Retinal pigment epithelial cell (primary cell): ENCODE measurements around the gene JMJD6.
A peak's percentile ranks its signal among the peaks of the same experiment; 100 is the strongest.
"Not testable (repeated sequence)": the region's sequence is repeated elsewhere in the genome, so short reads cannot be mapped to it uniquely, and the experiment has no call there.

Experiments used
- DNase-seq: peaks from one replicate; pipeline ENCODE4 v3.0.0-alpha.2; 2010; ENCODE audit warnings: low read depth
- H3K4me3 ChIP-seq: 2 replicates; pipeline ENCODE4 v1.5.1; 2011; ENCODE audit warnings: mild to moderate bottlenecking, low read length, control low read depth, moderate library complexity
- TF ChIP-seq, protein P1 (sequence below): conservative IDR thresholded peaks from 2 replicates; pipeline ENCODE4 v1.5.1; 2011; ENCODE audit warnings: low read depth, low read length, control low read depth, inconsistent platforms

The JMJD6 gene

GRCh38 chr17:76736349-76737081, 10.1 kb upstream of the JMJD6 start:
- H3K4me3 ChIP-seq, result peak overlapping the region; percentile 85
- no peak for DNase-seq
- TF ChIP-seq, protein P1, sequence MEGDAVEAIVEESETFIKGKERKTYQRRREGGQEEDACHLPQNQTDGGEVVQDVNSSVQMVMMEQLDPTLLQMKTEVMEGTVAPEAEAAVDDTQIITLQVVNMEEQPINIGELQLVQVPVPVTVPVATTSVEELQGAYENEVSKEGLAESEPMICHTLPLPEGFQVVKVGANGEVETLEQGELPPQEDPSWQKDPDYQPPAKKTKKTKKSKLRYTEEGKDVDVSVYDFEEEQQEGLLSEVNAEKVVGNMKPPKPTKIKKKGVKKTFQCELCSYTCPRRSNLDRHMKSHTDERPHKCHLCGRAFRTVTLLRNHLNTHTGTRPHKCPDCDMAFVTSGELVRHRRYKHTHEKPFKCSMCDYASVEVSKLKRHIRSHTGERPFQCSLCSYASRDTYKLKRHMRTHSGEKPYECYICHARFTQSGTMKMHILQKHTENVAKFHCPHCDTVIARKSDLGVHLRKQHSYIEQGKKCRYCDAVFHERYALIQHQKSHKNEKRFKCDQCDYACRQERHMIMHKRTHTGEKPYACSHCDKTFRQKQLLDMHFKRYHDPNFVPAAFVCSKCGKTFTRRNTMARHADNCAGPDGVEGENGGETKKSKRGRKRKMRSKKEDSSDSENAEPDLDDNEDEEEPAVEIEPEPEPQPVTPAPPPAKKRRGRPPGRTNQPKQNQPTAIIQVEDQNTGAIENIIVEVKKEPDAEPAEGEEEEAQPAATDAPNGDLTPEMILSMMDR, result peak; percentile 25

GRCh38 chr17:76735586-76736348, 9.4 kb upstream of the JMJD6 start:
- DNase-seq, result no peak
- TF ChIP-seq, protein P1, result no peak
- peak overlapping the region; percentile 85 for H3K4me3 ChIP-seq

DNA sequence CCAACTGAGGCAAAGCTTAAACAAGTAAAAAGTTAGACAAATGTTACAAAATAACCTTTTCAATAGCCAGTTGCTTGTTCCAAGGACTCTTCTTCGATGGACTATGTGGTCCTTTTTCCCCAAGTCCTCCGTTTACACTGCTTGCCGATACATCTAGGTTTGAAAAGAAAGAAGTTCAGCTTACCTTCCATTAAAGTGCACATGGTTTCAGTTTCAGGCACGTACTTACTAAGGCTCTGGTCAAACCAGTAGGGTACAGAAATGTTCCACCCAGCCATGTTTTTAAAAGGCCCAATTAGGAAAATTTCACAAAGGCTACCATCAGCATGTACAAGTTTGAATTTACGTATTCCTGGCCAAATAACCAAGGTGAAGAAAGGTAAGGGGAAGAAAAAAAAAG, 8.6 kb upstream of the JMJD6 start:
- H3K4me3 ChIP-seq, result peak overlapping the region; percentile 85
- TF ChIP-seq, protein P1, result no peak
- no peak for DNase-seq

DNA sequence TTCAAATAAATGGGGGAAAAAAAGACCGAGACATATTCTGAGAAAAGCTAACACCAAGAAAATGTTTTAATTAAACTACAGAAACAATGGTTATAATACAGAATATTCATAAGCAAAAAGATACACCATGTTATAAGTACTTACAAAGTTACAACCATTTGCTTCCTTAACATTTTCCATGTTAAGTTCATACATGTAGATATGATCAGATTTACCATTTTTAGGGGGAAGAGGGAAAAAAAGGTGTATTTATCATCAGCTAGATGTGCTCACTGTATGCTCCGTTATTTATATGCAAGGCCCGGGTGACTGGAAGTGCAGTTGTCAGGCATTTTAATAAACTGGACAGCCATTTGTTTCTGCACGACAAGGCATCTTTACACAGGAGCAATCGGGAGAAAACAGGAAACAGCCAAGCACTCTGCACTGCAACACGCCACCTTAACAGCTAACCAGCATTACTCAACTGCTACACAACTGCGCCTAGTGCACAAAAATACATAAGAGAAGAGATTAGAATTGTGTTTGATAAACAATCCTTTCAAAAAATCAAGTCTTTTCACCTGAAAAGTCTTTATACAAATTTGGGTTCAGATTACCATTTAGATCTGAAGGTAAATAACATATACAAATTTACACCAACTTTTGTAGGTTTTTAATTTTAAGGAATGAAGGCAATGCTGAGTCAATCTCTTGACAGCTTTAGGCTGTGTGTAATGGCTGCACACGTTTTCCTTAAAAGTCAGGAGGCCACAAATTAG, 7.9 kb upstream of the JMJD6 start:
- DNase-seq, result no peak
- TF ChIP-seq, protein P1, result no peak

DNA sequence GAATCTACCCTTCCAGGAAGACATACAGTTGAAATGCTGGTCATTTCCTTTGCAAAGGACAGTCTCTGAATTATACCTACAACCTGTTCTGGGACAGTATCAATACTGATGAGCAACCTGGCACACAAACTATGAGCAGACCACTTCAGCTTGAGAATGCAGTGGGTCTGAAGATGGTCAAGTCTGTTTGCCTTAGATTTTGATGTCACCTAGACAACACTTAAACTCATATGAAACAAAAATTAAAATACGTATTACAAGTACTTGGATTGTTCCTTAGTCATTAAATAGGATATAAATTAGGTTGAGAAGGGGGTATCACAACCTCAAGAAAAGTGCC, 7.2 kb upstream of the JMJD6 start:
- TF ChIP-seq, protein P1, result no peak
- DNase-seq, result no peak
- H3K4me3 ChIP-seq, result peak overlapping the region; percentile 85

More for the DNA sequence above, 7.9 kb upstream of the JMJD6 start:
- peak overlapping the region; percentile 85 for H3K4me3 ChIP-seq

DNA sequence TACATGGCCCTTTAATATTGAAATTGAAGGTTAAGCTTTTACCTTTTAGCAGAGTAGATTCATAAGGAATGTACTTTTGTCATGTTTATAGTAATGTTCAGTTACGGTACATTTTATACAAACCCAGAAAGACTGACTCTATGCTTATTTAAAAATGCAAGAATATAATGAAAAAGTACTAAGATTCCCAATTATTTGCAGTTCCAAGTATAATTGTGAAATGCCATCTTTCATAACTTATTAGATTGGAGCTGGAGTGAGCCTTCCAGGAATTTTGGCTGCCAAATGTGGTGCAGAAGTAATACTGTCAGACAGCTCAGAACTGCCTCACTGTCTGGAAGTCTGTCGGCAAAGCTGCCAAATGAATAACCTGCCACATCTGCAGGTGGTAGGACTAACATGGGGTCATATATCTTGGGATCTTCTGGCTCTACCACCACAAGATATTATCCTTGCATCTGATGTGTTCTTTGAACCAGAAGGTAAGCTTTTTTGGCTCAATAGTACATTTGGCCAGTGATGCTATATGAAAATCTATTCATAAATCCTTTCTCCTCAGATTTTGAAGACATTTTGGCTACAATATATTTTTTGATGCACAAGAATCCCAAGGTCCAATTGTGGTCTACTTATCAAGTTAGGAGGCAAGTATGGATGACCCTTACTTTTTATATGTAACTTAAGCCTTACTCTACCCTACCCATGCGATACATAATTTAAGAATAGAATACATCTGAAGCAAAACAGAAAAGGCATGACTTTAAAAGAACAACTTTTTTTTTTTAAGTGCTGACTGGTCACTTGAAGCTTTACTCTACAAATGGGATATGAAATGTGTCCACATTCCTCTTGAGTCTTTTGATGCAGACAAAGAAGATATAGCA, 6.6 kb upstream of the JMJD6 start:
- TF ChIP-seq, protein P1, result no peak
- peak overlapping the region; percentile 11 for H3K4me3 ChIP-seq
- DNase-seq, result no peak

- not testable (repeated sequence) for H3K4me3 ChIP-seq, DNase-seq
Observed at GRCh38 chr17:76731800-76732733, 5.7 kb upstream of the JMJD6 start.
